ENCODE data around the gene WDR36.

- TF ChIP-seq CTCF (IDR thresholded peaks at IDR 0.05) (no peak), POLR2A (IDR thresholded peaks at IDR 0.05) (no peak)
Observed at GRCh38 chr5:111119856-111120255, 27.7 kb downstream of the WDR36 start.

Measured in adrenal gland (tissue), 5 donors.